Raji (cell line): ENCODE data around the gene TRAPPC12.

ENCODE experiments used
- POLR2A ChIP-seq: IDR thresholded peaks from 2 replicates; pipeline ENCODE4 v1.6.1; 2011; ENCODE audit warnings: low read depth, low read length, control low read depth; ENCODE audit not compliant: insufficient read depth

TRAPPC12 gene

GRCh38 chr2:3487028-3487425 is 107.5 kb downstream of the TRAPPC12 start:
- no peak for TF ChIP-seq POLR2A

GRCh38 chr2:3487432-3487831 is 107.9 kb downstream of the TRAPPC12 start:
- TF ChIP-seq POLR2A = no peak

GRCh38 chr2:3488061-3488531 is 108.6 kb downstream of the TRAPPC12 start:
- TF ChIP-seq POLR2A = no peak

- no peak for TF ChIP-seq POLR2A
These were observed 109.6 kb downstream of the TRAPPC12 start for GRCh38 chr2:3488855-3489763.

- no peak for TF ChIP-seq POLR2A
These were observed 110.2 kb downstream of the TRAPPC12 start for GRCh38 chr2:3489764-3490115.

GRCh38 chr2:3490191-3491170 is 111.0 kb downstream of the TRAPPC12 start:
- TF ChIP-seq POLR2A = no peak

- TF ChIP-seq POLR2A = no peak
These were observed 111.8 kb downstream of the TRAPPC12 start for GRCh38 chr2:3491306-3491705.

- no peak for TF ChIP-seq POLR2A
These were observed 112.4 kb downstream of the TRAPPC12 start for GRCh38 chr2:3491716-3492474.

GRCh38 chr2:3492951-3493614 is 113.6 kb downstream of the TRAPPC12 start:
- TF ChIP-seq POLR2A = no peak

GRCh38 chr2:3493615-3494007 is 114.1 kb downstream of the TRAPPC12 start:
- no peak for TF ChIP-seq POLR2A

- TF ChIP-seq POLR2A = no peak
These were observed 115.6 kb downstream of the TRAPPC12 start for GRCh38 chr2:3494984-3495666.

GRCh38 chr2:3498783-3499394 is 119.4 kb downstream of the TRAPPC12 start:
- no peak for TF ChIP-seq POLR2A

- TF ChIP-seq POLR2A = no peak
These were observed 120.9 kb downstream of the TRAPPC12 start for GRCh38 chr2:3500326-3500899.

GRCh38 chr2:3503046-3503445 is 123.6 kb downstream of the TRAPPC12 start:
- TF ChIP-seq POLR2A = no peak

GRCh38 chr2:3503483-3503882 is 124.0 kb downstream of the TRAPPC12 start:
- no peak for TF ChIP-seq POLR2A
